HepG2 (cell line): Measurements from ENCODE around the gene BCL11B. TPM values are rescaled to one million over a fixed set of nuclear protein-coding genes. Genes with fewer than 3 reads are reported as not detected.
A peak's percentile ranks its signal among the peaks of the same experiment; 100 is the strongest.

ENCODE experiments used
- ATAC-seq: fragments of 200-7000 bp; cut with Tn5 transposase; 3 replicates; pipeline ENCODE4 v1.9.1; 2020; ENCODE audit warnings: mild to moderate bottlenecking, moderate library complexity
- BruUV-seq: library from RNA; stranded (reverse); fragments of 400-500 nt; replicated peaks from 2 replicates; lab custom pipeline; 2021; lab: Mats Ljungman, UMichigan
- CTCF ChIA-PET: fragments of 300-600 bp; formaldehyde crosslinking; extraction: SDS; loops from one replicate; lab custom pipeline; 2021; ENCODE audit warnings: low total read pairs, inconsistent platforms, low intra/inter-chr PET ratio; lab: Yijun Ruan, JAX
- POLR2A ChIA-PET: fragments of 350-600 bp; sonication (Branson Sonifier 250); formaldehyde crosslinking; loops from one replicate; lab custom pipeline; 2020; ENCODE audit warnings: antibody characterized with exemption, inconsistent platforms; lab: Yijun Ruan, JAX
- DNase-seq: peaks from one replicate; pipeline ENCODE4 v3.0.0-alpha.2; 2015; ENCODE audit warnings: low spot score
- FAIRE-seq: peaks from 3 replicates; lab custom pipeline; 2011; peaks lifted over from hg19 to GRCh38; lab: Jason Lieb, UNC
- H2AFZ ChIP-seq: one replicate; pipeline ENCODE4 v1.6.1; 2011; ENCODE audit warnings: low read length, inconsistent platforms
- H3K27ac ChIP-seq: fragments of 300-600 bp; 3 replicates; pipeline ENCODE4 v1.8.0; 2011; ENCODE audit warnings: mixed run types, mild to moderate bottlenecking, mixed read lengths, low read length, inconsistent platforms; ENCODE audit not compliant: insufficient read depth; ENCODE audit errors: extremely low read length
- H3K27me3 ChIP-seq, 2 experiments: fragments of 200-600 bp in 1 of 2; 2 replicates in 1 of 2; 3 replicates in 1 of 2; pipeline versions ENCODE4 v1.6.0 to v1.8.0; 2011; ENCODE audit warnings: low read length in 2 of 2, mild to moderate bottlenecking in 2 of 2, moderate library complexity in 2 of 2, inconsistent platforms in 1 of 2; ENCODE audit not compliant: insufficient read depth in 2 of 2, control insufficient read depth in 1 of 2
- H3K36me3 ChIP-seq, 2 experiments: fragments of 200-600 bp in 1 of 2; replicated peaks in 1 of 2; 2 replicates in 1 of 2; 3 replicates in 1 of 2; pipeline versions ENCODE4 v1.5.1 to v1.8.0; 2011; ENCODE audit warnings: low read length in 2 of 2, inconsistent platforms in 1 of 2; ENCODE audit not compliant: insufficient read depth in 2 of 2, control insufficient read depth in 1 of 2
- H3K4me1 ChIP-seq: 2 replicates; pipeline ENCODE4 v1.5.1; 2012; ENCODE audit warnings: low read length, inconsistent platforms; ENCODE audit not compliant: insufficient read depth
- H3K4me2 ChIP-seq: 2 replicates; pipeline ENCODE4 v1.6.0; 2011; ENCODE audit warnings: low read depth, low read length, inconsistent platforms
- H3K4me3 ChIP-seq, 3 experiments: fragments of 200-600 bp in 1 of 3; sonication (generic), shearing (Covaris generic) in 1 of 3; replicated peaks in 1 of 3; 2 replicates each; pipeline ENCODE4 v1.5.1; 2011 to 2016; ENCODE audit warnings: low read length in 3 of 3, inconsistent platforms in 2 of 3, low read depth in 2 of 3, mild to moderate bottlenecking in 2 of 3, control low read depth in 1 of 3, mixed read lengths in 1 of 3; ENCODE audit not compliant: insufficient read depth in 1 of 3
- H3K79me2 ChIP-seq: one replicate; pipeline ENCODE4 v1.6.1; 2011; ENCODE audit warnings: low read length, inconsistent platforms; ENCODE audit not compliant: insufficient read depth
- H3K9ac ChIP-seq: 2 replicates; pipeline ENCODE4 v1.6.0; 2011; ENCODE audit warnings: mild to moderate bottlenecking, low read depth, low read length, inconsistent platforms; ENCODE audit not compliant: insufficient read depth
- H3K9me3 ChIP-seq: 2 replicates; pipeline ENCODE4 v1.5.1; 2012; ENCODE audit warnings: mild to moderate bottlenecking, low read length
- H4K20me1 ChIP-seq: 2 replicates; pipeline ENCODE4 v1.6.0; 2011; ENCODE audit warnings: inconsistent platforms, mild to moderate bottlenecking, low read length, moderate library complexity; ENCODE audit not compliant: insufficient read depth
- BRCA1 ChIP-seq: sonication (generic); formaldehyde crosslinking; IDR thresholded peaks from 2 replicates; pipeline ENCODE4 v1.4.0; 2020; ENCODE audit warnings: missing genetic modification reagents
- POLR2A ChIP-seq, 2 experiments: IDR thresholded peaks; 2 replicates each; pipeline ENCODE4 v1.6.1; 2011; ENCODE audit warnings: low read depth in 2 of 2, low read length in 2 of 2, mild to moderate bottlenecking in 1 of 2, moderate library complexity in 1 of 2; ENCODE audit not compliant: insufficient read depth in 1 of 2
- TAF15 ChIP-seq: fragments of 200-400 bp; formaldehyde crosslinking; IDR thresholded peaks from one replicate; pipeline ENCODE4 v1.6.1; 2018; ENCODE audit warnings: mild to moderate bottlenecking, low read depth, low read length; ENCODE audit not compliant: poor library complexity, severe bottlenecking
- ZFP36L1 ChIP-seq: sonication (generic); formaldehyde crosslinking; IDR thresholded peaks from 2 replicates; pipeline ENCODE4 v1.8.0; 2022; ENCODE audit warnings: mild to moderate bottlenecking, missing genetic modification reagents, moderate library complexity
- ZNF768 ChIP-seq: sonication (generic); formaldehyde crosslinking; IDR thresholded peaks from 2 replicates; pipeline ENCODE4 v1.4.0; 2020; ENCODE audit warnings: missing genetic modification reagents
- ZNF816 ChIP-seq: sonication (generic); formaldehyde crosslinking; IDR thresholded peaks from 2 replicates; pipeline ENCODE4 v1.8.0; 2022; ENCODE audit warnings: missing genetic modification reagents, mild to moderate bottlenecking, borderline replicate concordance
- WGBS: methylation state at CpG from one replicate; pipeline ENCODE4 v1.1.6; 2017; ENCODE audit warnings: low lambda C conversion rate; 5-methylcytosine and 5-hydroxymethylcytosine counted together
- in situ Hi-C: cut with HindIII; loops from 2 replicates; pipeline ENCODE4 v1.10.0; 2017; ENCODE audit warnings: low pct_unique_long_range_greater_than_20kb; ENCODE audit not compliant: extremely low pct_ligation_motif_present
- intact Hi-C: fragments of 100-400 bp; cut with micrococcal nuclease; formaldehyde crosslinking; loops from one replicate; pipeline ENCODE4 v1.10.0; 2022; ENCODE audit not compliant: unreplicated experiment
- polyA plus RNA-seq, 8 experiments: library from polyadenylated mRNA; depleted of rRNA in 3 of 8; stranded (reverse) in 7 of 8; unstranded in 1 of 8; fragments of >200 nt; fragmentation: Illumina TruSeq in 4 of 8; extraction: Trizol in 4 of 8; gene quantifications; 2 replicates each; pipeline versions ENCODE4 v1.2.1 to v1.2.3, GENCODE V29; 2011 to 2016; ENCODE audit warnings: low read depth in 4 of 8, missing spikeins in 1 of 8, mixed read lengths in 1 of 8; ENCODE audit not compliant: insufficient read depth in 1 of 8
- total RNA-seq, 5 experiments: library from RNA; depleted of rRNA; stranded (reverse); fragments of >200 nt; fragmentation: Illumina TruSeq; extraction: Trizol; gene quantifications; 2 replicates each; pipeline ENCODE4 v1.2.3, GENCODE V29; 2016; ENCODE audit warnings: low read depth in 1 of 5
- TF ChIP-seq, protein P1 (sequence below): sonication (generic); formaldehyde crosslinking; IDR thresholded peaks from 2 replicates; pipeline ENCODE4 v1.4.0; 2020; ENCODE audit warnings: missing genetic modification reagents
- TF ChIP-seq, protein P2 (sequence below): conservative IDR thresholded peaks from 2 replicates; pipeline ENCODE4 v1.6.1; 2018; ENCODE audit warnings: missing genetic modification reagents

Gene BCL11B
- total and polyA plus RNA-seq, 2 of the 13 experiments (the other 11 are each of a cell fraction or from before 2014, with no cell fraction given), result not detected

DNA sequence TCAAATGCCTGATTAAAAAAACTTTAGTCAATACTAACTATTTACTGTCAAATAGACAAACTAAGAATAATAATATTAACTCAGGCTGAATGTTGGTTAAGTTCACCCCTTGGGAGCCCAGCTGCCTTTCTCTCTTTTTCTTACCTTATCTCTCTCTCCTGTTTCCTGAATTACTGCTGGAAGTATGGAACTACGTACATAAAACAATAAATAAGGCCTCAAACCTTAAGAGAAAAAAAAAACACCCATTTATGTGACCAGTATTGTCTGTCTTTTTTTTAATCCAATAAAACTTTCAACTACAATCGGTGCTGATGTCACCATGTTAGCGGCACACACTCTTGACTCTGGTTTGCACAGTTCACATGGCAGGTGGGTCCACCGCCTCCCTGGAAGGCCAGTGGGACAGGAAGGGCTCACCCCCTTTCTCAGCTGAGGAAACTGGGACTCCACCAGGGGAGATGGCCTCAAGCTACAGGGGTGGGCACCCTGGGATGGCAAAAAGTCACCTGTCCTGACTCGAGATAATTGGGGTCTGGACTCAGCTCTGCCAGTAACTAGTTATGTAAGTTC, 21.3 kb downstream of the BCL11B start (continued):
- TF ChIP-seq, protein P1, sequence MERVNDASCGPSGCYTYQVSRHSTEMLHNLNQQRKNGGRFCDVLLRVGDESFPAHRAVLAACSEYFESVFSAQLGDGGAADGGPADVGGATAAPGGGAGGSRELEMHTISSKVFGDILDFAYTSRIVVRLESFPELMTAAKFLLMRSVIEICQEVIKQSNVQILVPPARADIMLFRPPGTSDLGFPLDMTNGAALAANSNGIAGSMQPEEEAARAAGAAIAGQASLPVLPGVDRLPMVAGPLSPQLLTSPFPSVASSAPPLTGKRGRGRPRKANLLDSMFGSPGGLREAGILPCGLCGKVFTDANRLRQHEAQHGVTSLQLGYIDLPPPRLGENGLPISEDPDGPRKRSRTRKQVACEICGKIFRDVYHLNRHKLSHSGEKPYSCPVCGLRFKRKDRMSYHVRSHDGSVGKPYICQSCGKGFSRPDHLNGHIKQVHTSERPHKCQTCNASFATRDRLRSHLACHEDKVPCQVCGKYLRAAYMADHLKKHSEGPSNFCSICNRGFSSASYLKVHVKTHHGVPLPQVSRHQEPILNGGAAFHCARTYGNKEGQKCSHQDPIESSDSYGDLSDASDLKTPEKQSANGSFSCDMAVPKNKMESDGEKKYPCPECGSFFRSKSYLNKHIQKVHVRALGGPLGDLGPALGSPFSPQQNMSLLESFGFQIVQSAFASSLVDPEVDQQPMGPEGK (CRISPR knock-in tag), result no peak
- TF ChIP-seq, protein P2, sequence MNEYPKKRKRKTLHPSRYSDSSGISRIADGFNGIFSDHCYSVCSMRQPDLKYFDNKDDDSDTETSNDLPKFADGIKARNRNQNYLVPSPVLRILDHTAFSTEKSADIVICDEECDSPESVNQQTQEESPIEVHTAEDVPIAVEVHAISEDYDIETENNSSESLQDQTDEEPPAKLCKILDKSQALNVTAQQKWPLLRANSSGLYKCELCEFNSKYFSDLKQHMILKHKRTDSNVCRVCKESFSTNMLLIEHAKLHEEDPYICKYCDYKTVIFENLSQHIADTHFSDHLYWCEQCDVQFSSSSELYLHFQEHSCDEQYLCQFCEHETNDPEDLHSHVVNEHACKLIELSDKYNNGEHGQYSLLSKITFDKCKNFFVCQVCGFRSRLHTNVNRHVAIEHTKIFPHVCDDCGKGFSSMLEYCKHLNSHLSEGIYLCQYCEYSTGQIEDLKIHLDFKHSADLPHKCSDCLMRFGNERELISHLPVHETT (CRISPR knock-in tag), result no peak
- no peak for TF ChIP-seq ZFP36L1 (CRISPR knock-in tag)
- TF ChIP-seq, all 625 proteins: peak for 0

DNA sequence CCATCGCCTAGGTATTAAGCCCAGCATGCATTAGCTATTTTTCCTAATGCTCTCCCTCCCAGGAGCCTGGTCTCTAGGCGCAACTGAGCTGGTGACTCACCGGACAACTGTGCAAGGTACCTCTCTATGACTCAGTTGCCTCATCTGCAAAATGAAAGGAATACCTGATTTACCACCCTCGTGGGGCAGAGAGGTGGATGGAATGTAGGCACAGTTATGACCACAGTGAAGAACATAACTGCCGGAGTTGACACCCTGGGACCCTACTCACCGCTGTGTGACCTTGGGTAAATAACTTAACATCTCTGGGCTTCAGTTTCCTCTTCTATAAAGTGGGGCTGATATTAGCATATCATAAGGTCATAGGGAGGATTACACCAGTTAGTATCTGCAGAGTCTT, 22.6 kb downstream of the BCL11B start:
- intact Hi-C loops (no loop called here), in situ Hi-C loops (no loop called here)
- Histone ChIP-seq H3K4me1 (no peaks in the 10 kb centered on the region), H3K9ac (no peak overlapping the region), H3K4me2 (no peak overlapping the region), H3K4me3 (no peak overlapping the region), H3K9me3 (no peaks in the 10 kb centered on the region), H2AFZ (no peak overlapping the region), H3K79me2 (no peaks in the 10 kb centered on the region), H3K27ac (no peak overlapping the region), H4K20me1 (no peaks in the 10 kb centered on the region), H3K36me3 (no peaks in the 10 kb centered on the region)
- WGBS, result 31% methylated on average over 5 of the region's 6 CpGs
- ChIA-PET CTCF (no interaction called here), POLR2A (no interaction called here)
- DNase-seq, result no peak
- no peak for FAIRE-seq
- no peak for ATAC-seq
- peak; percentile 35; the same call in 1 of the 2 replicates for TF ChIP-seq ZNF768 (CRISPR knock-in tag)
- TF ChIP-seq, protein P1 (CRISPR knock-in tag), result no peak
- no peak for TF ChIP-seq POLR2A (IDR thresholded peaks at IDR 0.05; ENCODE audit: insufficient read depth in 1 of 2, low read depth in 2 of 2, low read length in 2 of 2)
- TF ChIP-seq ZNF816 (CRISPR knock-in tag), result no peak
- TF ChIP-seq TAF15, result no peak
- no peak for TF ChIP-seq BRCA1 (CRISPR knock-in tag)
- TF ChIP-seq, all 625 proteins: peak for 1
- peaks cover 3 to 52% of the 10 kb centered on the region in 2 experiments; a peak in 4 of 5 replicates for H3K27me3 ChIP-seq
- BruUV-seq, result no TSS peak
